Measurements from ENCODE around the gene VSTM4. TPM values are rescaled to one million over a fixed set of nuclear protein-coding genes. Genes with fewer than 3 reads are reported as not detected.

VSTM4 gene
- total RNA-seq, 3 donors from 2014 or later (not counting 1 experiment from before 2014, with no cell fraction given): 0.38 to 0.57 (median 0.45) TPM

DNA sequence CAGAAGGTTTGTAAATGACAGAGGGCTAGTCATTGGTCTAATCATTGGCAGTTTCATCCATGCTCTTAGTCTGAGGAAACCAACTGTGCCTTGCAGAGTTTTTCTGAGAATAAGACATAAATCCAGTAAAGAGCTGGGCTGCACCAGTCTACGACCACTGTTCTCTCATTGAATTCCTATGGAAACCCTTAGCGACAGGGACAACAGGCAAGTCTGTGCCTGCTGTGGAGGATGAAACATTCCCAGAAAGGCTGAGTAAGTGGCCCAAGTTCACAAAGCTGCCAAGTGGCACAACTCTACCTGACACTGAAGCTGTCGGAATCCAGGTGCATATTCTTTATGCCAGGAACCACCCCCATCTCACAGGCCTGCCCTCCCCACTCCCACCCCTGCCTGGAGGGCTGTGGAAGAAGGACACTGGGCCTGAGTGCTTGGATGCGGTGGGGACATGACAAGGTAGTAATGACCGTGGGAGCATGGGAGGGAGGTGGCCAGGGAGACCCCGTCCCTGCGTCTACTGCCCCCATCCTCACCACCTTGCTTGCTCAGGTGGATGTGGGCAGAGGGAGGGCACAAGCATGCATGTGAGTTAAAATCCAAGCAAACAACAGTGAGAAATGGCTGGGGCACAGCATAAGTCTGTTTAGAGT lies 58.0 kb downstream of the VSTM4 start:
- H3K27me3 Mint-ChIP-seq (ENCODE audit: low read depth in 2 of 2): peaks cover 13 to 38% of the 10 kb centered on the region in 2 donors
- H3K4me1 Mint-ChIP-seq: no peaks in the 10 kb centered on the region
- no peak for ATAC-seq
- H3K4me3 Mint-ChIP-seq: no peak overlapping the region
- Histone ChIP-seq H3K4me1 (ENCODE audit: control insufficient read depth, insufficient read depth, low read length) (no peaks in the 10 kb centered on the region), H3K9me3 (ENCODE audit: control insufficient read depth, insufficient read depth, low read length) (no peaks in the 10 kb centered on the region), H3K4me3 (ENCODE audit: low read length) (no peak overlapping the region), H3K27ac (ENCODE audit: low read length) (no peak overlapping the region), H3K27me3 (ENCODE audit: control insufficient read depth, insufficient read depth, low read length) (no peaks in the 10 kb centered on the region), H3K36me3 (ENCODE audit: control insufficient read depth, insufficient read depth, low read length) (no peaks in the 10 kb centered on the region)
- TF ChIP-seq, protein P1, sequence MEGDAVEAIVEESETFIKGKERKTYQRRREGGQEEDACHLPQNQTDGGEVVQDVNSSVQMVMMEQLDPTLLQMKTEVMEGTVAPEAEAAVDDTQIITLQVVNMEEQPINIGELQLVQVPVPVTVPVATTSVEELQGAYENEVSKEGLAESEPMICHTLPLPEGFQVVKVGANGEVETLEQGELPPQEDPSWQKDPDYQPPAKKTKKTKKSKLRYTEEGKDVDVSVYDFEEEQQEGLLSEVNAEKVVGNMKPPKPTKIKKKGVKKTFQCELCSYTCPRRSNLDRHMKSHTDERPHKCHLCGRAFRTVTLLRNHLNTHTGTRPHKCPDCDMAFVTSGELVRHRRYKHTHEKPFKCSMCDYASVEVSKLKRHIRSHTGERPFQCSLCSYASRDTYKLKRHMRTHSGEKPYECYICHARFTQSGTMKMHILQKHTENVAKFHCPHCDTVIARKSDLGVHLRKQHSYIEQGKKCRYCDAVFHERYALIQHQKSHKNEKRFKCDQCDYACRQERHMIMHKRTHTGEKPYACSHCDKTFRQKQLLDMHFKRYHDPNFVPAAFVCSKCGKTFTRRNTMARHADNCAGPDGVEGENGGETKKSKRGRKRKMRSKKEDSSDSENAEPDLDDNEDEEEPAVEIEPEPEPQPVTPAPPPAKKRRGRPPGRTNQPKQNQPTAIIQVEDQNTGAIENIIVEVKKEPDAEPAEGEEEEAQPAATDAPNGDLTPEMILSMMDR (IDR thresholded peaks at IDR 0.05): no peak
- peaks cover 6% of the 10 kb centered on the region in 2 donors for H3K9me3 Mint-ChIP-seq
- intact Hi-C loops (cut with micrococcal nuclease): no loop called here
- no peak overlapping the region for H3K27ac Mint-ChIP-seq
- 88% methylated on average over 7 of the region's 7 CpGs for WGBS (ENCODE audit: insufficient coverage)
- no peak for DNase-seq
- peaks cover 20% of the 10 kb centered on the region for H3K36me3 Mint-ChIP-seq

DNA sequence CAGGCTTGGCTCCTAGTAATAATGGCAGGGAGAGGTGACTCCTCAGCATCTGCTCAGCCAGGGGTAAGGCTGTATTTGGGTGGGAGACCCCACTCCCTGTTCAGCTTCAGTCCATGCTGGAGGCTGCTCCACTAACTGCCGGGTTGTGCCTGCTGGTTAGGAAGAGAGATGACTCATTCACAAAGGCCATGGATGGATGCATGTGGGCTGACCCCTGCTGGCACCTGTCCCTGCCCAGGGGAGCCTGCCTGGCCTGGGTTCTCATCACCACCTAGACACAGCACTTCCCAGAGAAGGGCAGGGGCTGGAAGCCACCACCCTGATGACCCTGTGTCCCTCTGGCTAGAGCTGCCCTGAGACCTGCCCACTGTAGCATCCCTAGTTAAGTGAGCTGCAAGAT lies 59.0 kb downstream of the VSTM4 start:
- no peak for ATAC-seq
- H3K4me1 Mint-ChIP-seq: no peaks in the 10 kb centered on the region
- WGBS (ENCODE audit: insufficient coverage): 79% methylated on average over 1 of the region's 1 CpG

DNA sequence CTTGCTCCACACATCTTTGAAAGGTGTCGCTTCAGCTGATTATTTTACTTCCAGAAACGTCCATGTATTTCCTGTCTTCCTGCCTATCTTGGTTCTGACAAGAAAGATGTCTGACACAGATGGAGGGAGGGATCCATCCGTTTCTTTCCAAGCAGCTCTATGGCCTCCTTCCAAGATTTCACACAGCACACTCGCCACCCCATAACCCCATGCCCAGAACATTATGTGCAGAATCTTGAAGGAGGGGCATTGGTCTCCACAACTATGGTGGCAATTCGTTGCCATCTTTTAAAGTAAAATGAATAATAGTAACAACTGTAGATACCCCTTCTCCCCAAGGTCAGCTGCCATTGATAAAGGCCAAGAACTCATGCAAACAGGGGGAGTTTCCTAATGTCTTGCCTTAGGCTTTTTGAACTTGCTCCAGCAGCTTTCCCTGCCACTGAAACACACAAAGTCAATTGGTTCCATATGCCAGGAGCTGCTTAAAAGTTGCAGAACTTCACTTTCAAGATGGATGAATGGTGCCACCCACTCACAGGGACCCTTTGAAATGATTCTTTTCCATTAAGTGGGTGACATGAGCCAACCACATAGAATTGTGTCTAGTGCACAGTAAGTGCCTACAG lies 60.0 kb downstream of the VSTM4 start:
- Histone ChIP-seq H3K27ac (ENCODE audit: low read length) (no peak overlapping the region), H3K27me3 (ENCODE audit: control insufficient read depth, insufficient read depth, low read length) (no peaks in the 10 kb centered on the region), H3K4me1 (ENCODE audit: control insufficient read depth, insufficient read depth, low read length) (no peaks in the 10 kb centered on the region), H3K4me3 (ENCODE audit: low read length) (no peak overlapping the region), H3K36me3 (ENCODE audit: control insufficient read depth, insufficient read depth, low read length) (no peaks in the 10 kb centered on the region), H3K9me3 (ENCODE audit: control insufficient read depth, insufficient read depth, low read length) (no peaks in the 10 kb centered on the region)
- no peak overlapping the region for H3K4me3 Mint-ChIP-seq
- TF ChIP-seq, protein P1 (IDR thresholded peaks at IDR 0.05): no peak
- H3K9me3 Mint-ChIP-seq: no peaks in the 10 kb centered on the region
- DNase-seq (no peak), ATAC-seq (no peak)
- intact Hi-C loops (cut with micrococcal nuclease): no loop called here
- H3K4me1 Mint-ChIP-seq: no peaks in the 10 kb centered on the region
- no peak overlapping the region for H3K27ac Mint-ChIP-seq
- H3K27me3 Mint-ChIP-seq (ENCODE audit: low read depth in 2 of 2): peaks cover 12 to 26% of the 10 kb centered on the region in 2 donors
- 85% methylated on average over 4 of the region's 5 CpGs for WGBS (ENCODE audit: insufficient coverage)
- peaks cover 6% of the 10 kb centered on the region for H3K36me3 Mint-ChIP-seq

More for the DNA sequence above, 59.0 kb downstream of the VSTM4 start:
- Mint-ChIP-seq H3K27ac (no peak overlapping the region), H3K4me3 (no peak overlapping the region), H3K36me3 (peaks cover 10% of the 10 kb centered on the region), H3K27me3 (ENCODE audit: low read depth in 2 of 2) (peaks cover 8 to 31% of the 10 kb centered on the region in 2 donors), H3K9me3 (peaks cover under 1 to 1% of the 10 kb centered on the region in 2 donors)
- Histone ChIP-seq H3K36me3 (ENCODE audit: control insufficient read depth, insufficient read depth, low read length) (no peaks in the 10 kb centered on the region), H3K4me3 (ENCODE audit: low read length) (no peak overlapping the region), H3K27me3 (ENCODE audit: control insufficient read depth, insufficient read depth, low read length) (no peaks in the 10 kb centered on the region), H3K27ac (ENCODE audit: low read length) (no peak overlapping the region), H3K9me3 (ENCODE audit: control insufficient read depth, insufficient read depth, low read length) (no peaks in the 10 kb centered on the region), H3K4me1 (ENCODE audit: control insufficient read depth, insufficient read depth, low read length) (no peaks in the 10 kb centered on the region)
- no peak for DNase-seq
- intact Hi-C loops (cut with micrococcal nuclease): no loop called here
- TF ChIP-seq, protein P1 (IDR thresholded peaks at IDR 0.05): no peak
